GM23248 (cell line): ENCODE measurements around the gene TNMD.

ENCODE experiments used
- EZH2 ChIP-seq: fragments of 200-600 bp; sonication (generic); IDR thresholded peaks from 2 replicates; pipeline ENCODE4 v1.6.1; 2018; ENCODE audit warnings: antibody characterized with exemption, mild to moderate bottlenecking; ENCODE audit not compliant: insufficient read depth, poor library complexity, severe bottlenecking
- EZH2phosphoT487 ChIP-seq: fragments of 200-600 bp; sonication (generic); IDR thresholded peaks from 2 replicates; pipeline ENCODE4 v1.6.1; 2018; ENCODE audit warnings: antibody characterized with exemption, moderate library complexity, mild to moderate bottlenecking, low read depth; ENCODE audit not compliant: insufficient read depth

DNA sequence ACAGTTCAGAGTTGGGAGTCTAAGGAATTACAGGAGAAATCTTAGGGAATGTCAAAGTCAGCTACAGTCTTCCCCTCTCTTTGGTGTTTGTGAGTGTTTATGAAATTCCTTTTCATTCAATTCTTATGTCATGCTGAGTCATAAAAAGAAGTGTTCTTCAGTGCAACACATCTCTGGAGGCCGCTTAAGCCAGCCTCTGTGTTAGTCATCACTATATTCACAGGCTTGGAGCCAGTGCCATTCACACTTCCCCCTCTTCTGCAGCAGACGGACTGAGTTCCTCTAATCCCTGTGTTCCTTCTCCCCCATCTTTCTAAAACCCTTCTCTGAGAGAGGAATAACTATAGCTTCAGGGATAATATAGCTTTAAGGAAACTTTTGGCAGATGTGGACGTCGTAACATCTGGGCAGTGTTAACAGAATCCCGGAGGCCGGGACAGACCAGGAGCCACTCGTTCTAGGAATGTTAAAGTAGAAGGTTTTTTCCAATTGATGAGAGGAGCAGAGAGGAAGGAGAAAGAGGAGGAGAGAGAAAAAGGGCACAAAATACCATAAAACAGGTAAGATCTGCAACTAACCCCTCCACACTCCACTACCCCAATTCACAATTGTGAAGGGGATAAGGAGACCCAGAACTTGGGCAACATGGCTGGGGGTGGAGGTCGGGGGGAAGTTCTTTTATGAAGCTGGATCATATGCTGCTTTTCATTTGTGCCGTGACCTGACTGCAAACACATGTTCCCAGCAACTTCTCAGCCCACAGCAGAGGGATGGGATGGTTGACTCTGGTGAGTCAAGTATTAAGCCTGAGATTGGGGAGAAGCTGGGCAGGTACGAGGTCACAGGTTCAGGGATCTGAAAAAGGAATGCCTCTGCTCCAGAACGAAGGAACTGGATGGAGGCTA is 59.5 kb downstream of the TNMD start, which contains the start of gene SRPX2:
- no peak for TF ChIP-seq EZH2phosphoT487
- no peak for TF ChIP-seq EZH2
